K562 (cell line): ENCODE results near the gene P4HB. TPM values are rescaled to one million over a fixed set of nuclear protein-coding genes. Genes with fewer than 3 reads are reported as not detected.

Experiments
- ATAC-seq: fragments of 200-7000 bp; cut with Tn5 transposase; 3 replicates; pipeline ENCODE4 v1.9.1; 2020; ENCODE audit warnings: moderate library complexity
- BruUV-seq: library from RNA; stranded (reverse); fragments of 400-500 nt; replicated peaks from 2 replicates; lab custom pipeline; 2021; lab: Mats Ljungman, UMichigan
- CTCF ChIA-PET: fragments of 300-600 bp; formaldehyde crosslinking; extraction: SDS; loops from one replicate; lab custom pipeline; 2021; ENCODE audit warnings: low intra/inter-chr PET ratio; lab: Yijun Ruan, JAX
- POLR2A ChIA-PET: fragments of 300-600, 350-650 bp; sonication (Branson Sonifier 250); formaldehyde crosslinking; extraction: SDS; loops from one replicate; lab custom pipeline; 2021; ENCODE audit warnings: antibody characterized with exemption, inconsistent platforms; lab: Yijun Ruan, JAX
- DNase-seq, 4 experiments: peaks; one replicate each; pipeline versions ENCODE4 v3.0.0 to v3.0.0-alpha.2; 2011 to 2018; ENCODE audit warnings: low spot score in 3 of 4, mixed read lengths in 3 of 4; ENCODE audit errors: extremely low read depth in 1 of 4
- FAIRE-seq: peaks from 2 replicates; lab custom pipeline; 2011; peaks lifted over from hg19 to GRCh38; lab: Jason Lieb, UNC
- H2AFZ ChIP-seq: 2 replicates; pipeline ENCODE4 v1.6.0; 2011; ENCODE audit warnings: low read depth, low read length, control low read depth, inconsistent platforms
- H3K27ac ChIP-seq: fragments of 200-600 bp; 3 replicates; pipeline ENCODE4 v1.8.0; 2011; ENCODE audit warnings: low read depth, mild to moderate bottlenecking, control low read depth, inconsistent platforms, low read length, moderate library complexity, mixed read lengths; ENCODE audit errors: extremely low read depth
- H3K27me3 ChIP-seq, 2 experiments: fragments of 300-600 bp in 1 of 2; 2 replicates in 1 of 2; 3 replicates in 1 of 2; pipeline versions ENCODE4 v1.6.0 to v1.8.0; 2011; ENCODE audit warnings: inconsistent platforms in 2 of 2, low read length in 2 of 2, mild to moderate bottlenecking in 1 of 2, mixed read lengths in 1 of 2, moderate library complexity in 1 of 2; ENCODE audit not compliant: control insufficient read depth in 2 of 2, insufficient read depth in 2 of 2
- H3K36me3 ChIP-seq: fragments of 300-600 bp; 3 replicates; pipeline ENCODE4 v1.8.0; 2011; ENCODE audit warnings: mild to moderate bottlenecking, low read length, inconsistent platforms; ENCODE audit not compliant: control insufficient read depth, insufficient read depth
- H3K4me1 ChIP-seq, 2 experiments: fragments of 200-600 bp in 1 of 2; replicated peaks in 1 of 2; 2 replicates in 1 of 2; 3 replicates in 1 of 2; pipeline versions ENCODE4 v1.5.1 to v1.8.0; 2011; ENCODE audit warnings: inconsistent platforms in 2 of 2, low read length in 2 of 2, mild to moderate bottlenecking in 1 of 2, mixed read lengths in 1 of 2, moderate library complexity in 1 of 2; ENCODE audit not compliant: control insufficient read depth in 2 of 2, insufficient read depth in 2 of 2
- H3K4me2 ChIP-seq: 2 replicates; pipeline ENCODE4 v1.6.1; 2011; ENCODE audit warnings: low read length, control low read depth, inconsistent platforms, mixed read lengths; ENCODE audit not compliant: insufficient read depth
- H3K4me3 ChIP-seq: fragments of 200-600 bp; sonication (generic), shearing (Covaris generic); 2 replicates; pipeline ENCODE4 v1.5.1; 2016; ENCODE audit warnings: control low read depth, inconsistent platforms
- H3K79me2 ChIP-seq: fragments of 200-600 bp; 3 replicates; pipeline ENCODE4 v1.8.0; 2011; ENCODE audit warnings: low read length, inconsistent platforms; ENCODE audit not compliant: control insufficient read depth, insufficient read depth
- H3K9ac ChIP-seq, 2 experiments: 2 replicates each; pipeline versions ENCODE4 v1.6.0 to v1.6.1; 2011; ENCODE audit warnings: low read depth in 2 of 2, low read length in 2 of 2, control low read depth in 1 of 2, inconsistent platforms in 1 of 2, mild to moderate bottlenecking in 1 of 2, mixed read lengths in 1 of 2; ENCODE audit not compliant: insufficient read depth in 1 of 2
- H3K9me1 ChIP-seq: one replicate; pipeline ENCODE4 v1.6.0; 2011; ENCODE audit warnings: inconsistent platforms, mild to moderate bottlenecking, low read length, moderate library complexity; ENCODE audit not compliant: control insufficient read depth, insufficient read depth
- H3K9me3 ChIP-seq: replicated peaks from 2 replicates; pipeline ENCODE4 v1.5.1; 2011; ENCODE audit warnings: low read depth, low read length, inconsistent platforms; ENCODE audit not compliant: control insufficient read depth, insufficient read depth
- H4K20me1 ChIP-seq: replicated peaks from 2 replicates; pipeline ENCODE4 v1.6.1; 2011; ENCODE audit warnings: low read length, inconsistent platforms, mixed read lengths; ENCODE audit not compliant: control insufficient read depth, insufficient read depth
- C11orf30 ChIP-seq: fragments of 450-650 bp; IDR thresholded peaks from 2 replicates; pipeline ENCODE4 v1.6.1; 2016; ENCODE audit warnings: low read depth, mild to moderate bottlenecking
- CHD1 ChIP-seq: fragments of 200-600 bp; sonication (generic); IDR thresholded peaks from one replicate; pipeline ENCODE4 v1.6.1; 2012; ENCODE audit warnings: mild to moderate bottlenecking, moderate library complexity, low read length, inconsistent platforms
- DPF2 ChIP-seq: fragments of 450-650 bp; IDR thresholded peaks from 2 replicates; pipeline ENCODE4 v1.6.1; 2016
- ERF ChIP-seq: fragments of 450-650 bp; formaldehyde crosslinking; IDR thresholded peaks from 2 replicates; pipeline ENCODE4 v1.4.0; 2020; ENCODE audit warnings: mild to moderate bottlenecking, mixed read lengths
- FOXP1 ChIP-seq: sonication (generic); formaldehyde crosslinking; IDR thresholded peaks from 2 replicates; pipeline ENCODE4 v1.8.0; 2022; ENCODE audit warnings: mild to moderate bottlenecking, missing genetic modification reagents
- KAT7 ChIP-seq: sonication (generic); formaldehyde crosslinking; IDR thresholded peaks from 2 replicates; pipeline ENCODE4 v1.8.0; 2022; ENCODE audit warnings: missing genetic modification reagents, mild to moderate bottlenecking, borderline replicate concordance
- MYC ChIP-seq, 2 experiments: fragments of 250-450 bp in 1 of 2; sonication (Bioruptor Pico) in 1 of 2; IDR thresholded peaks; 2 replicates each; pipeline versions ENCODE4 v1.5.1 to v1.6.1; 2012 to 2021; ENCODE audit warnings: low read depth in 2 of 2, borderline replicate concordance in 1 of 2, improper control_type of control experiment in 1 of 2, low read length in 1 of 2, mild to moderate bottlenecking in 1 of 2, moderate library complexity in 1 of 2
- NKRF ChIP-seq: fragments of 450-650 bp; IDR thresholded peaks from 2 replicates; pipeline ENCODE4 v1.6.1; 2016; ENCODE audit warnings: borderline replicate concordance
- TEAD4 ChIP-seq, 2 experiments: sonication (generic) in 1 of 2; formaldehyde crosslinking in 1 of 2; IDR thresholded peaks; 2 replicates each; pipeline versions ENCODE4 v1.6.1 to v1.8.0; 2012 to 2022; ENCODE audit warnings: borderline replicate concordance in 1 of 2, inconsistent platforms in 1 of 2, low read length in 1 of 2, mild to moderate bottlenecking in 1 of 2, missing genetic modification reagents in 1 of 2
- ZNF395 ChIP-seq: fragments of 200-800 bp; sonication (Bioruptor generic); IDR thresholded peaks from 2 replicates; pipeline ENCODE4 v1.6.1; 2017; ENCODE audit warnings: missing genetic modification characterization, missing compliant biosample characterization
- WGBS: fragments of 100-300 bp; shearing (Covaris generic); methylation state at CpG from one replicate; pipeline ENCODE4 v1.1.6; 2016; ENCODE audit warnings: low coverage, mixed read lengths; ENCODE audit not compliant: insufficient coverage; ENCODE audit errors: missing lambda C conversion rate; 5-methylcytosine and 5-hydroxymethylcytosine counted together
- in situ Hi-C: fragments of 300-500 bp; cut with MboI; formaldehyde crosslinking; loops from 4 replicates; pipeline ENCODE4 v1.15.0; 2018; ENCODE audit warnings: inconsistent platforms, mixed read lengths
- intact Hi-C: fragments of 100-400 bp; cut with micrococcal nuclease; formaldehyde crosslinking; loops from 2 replicates; pipeline ENCODE4 v1.14.2; 2022
- polyA plus RNA-seq, 8 experiments: library from polyadenylated mRNA; depleted of rRNA in 4 of 8; stranded (reverse) in 5 of 8; unstranded in 3 of 8; fragments of >200 nt; fragmentation: Nextera tagmentation in 2 of 8; fragmentation: Illumina TruSeq in 1 of 8; extraction: Ambion mirVana in 2 of 8; extraction: Trizol in 1 of 8; gene quantifications; 2 replicates each; pipeline versions ENCODE4 v1.2.1 to v1.2.3, GENCODE V29; 2011 to 2014; ENCODE audit warnings: inconsistent platforms in 1 of 8, missing spikeins in 1 of 8
- total RNA-seq, 7 experiments: library from RNA; depleted of rRNA in 6 of 7; stranded (reverse); fragments of >200 nt in 6 of 7; fragmentation: Illumina TruSeq in 2 of 7; extraction: Trizol in 2 of 7; gene quantifications; 2 replicates each; pipeline versions ENCODE4 v1.2.1 to v1.2.3, GENCODE V29; 2011 to 2021; ENCODE audit warnings: low replicate concordance in 1 of 7
- TF ChIP-seq, protein P1 (sequence below): sonication (generic); formaldehyde crosslinking; IDR thresholded peaks from 2 replicates; pipeline ENCODE4 v1.8.0; 2023; ENCODE audit warnings: mild to moderate bottlenecking, missing genetic modification reagents

The P4HB gene
- total and polyA plus RNA-seq, 9 of the 15 experiments (the other 6 are each of a cell fraction or from before 2014, with no cell fraction given) = 4.4 to 645 (median 325) TPM

DNA sequence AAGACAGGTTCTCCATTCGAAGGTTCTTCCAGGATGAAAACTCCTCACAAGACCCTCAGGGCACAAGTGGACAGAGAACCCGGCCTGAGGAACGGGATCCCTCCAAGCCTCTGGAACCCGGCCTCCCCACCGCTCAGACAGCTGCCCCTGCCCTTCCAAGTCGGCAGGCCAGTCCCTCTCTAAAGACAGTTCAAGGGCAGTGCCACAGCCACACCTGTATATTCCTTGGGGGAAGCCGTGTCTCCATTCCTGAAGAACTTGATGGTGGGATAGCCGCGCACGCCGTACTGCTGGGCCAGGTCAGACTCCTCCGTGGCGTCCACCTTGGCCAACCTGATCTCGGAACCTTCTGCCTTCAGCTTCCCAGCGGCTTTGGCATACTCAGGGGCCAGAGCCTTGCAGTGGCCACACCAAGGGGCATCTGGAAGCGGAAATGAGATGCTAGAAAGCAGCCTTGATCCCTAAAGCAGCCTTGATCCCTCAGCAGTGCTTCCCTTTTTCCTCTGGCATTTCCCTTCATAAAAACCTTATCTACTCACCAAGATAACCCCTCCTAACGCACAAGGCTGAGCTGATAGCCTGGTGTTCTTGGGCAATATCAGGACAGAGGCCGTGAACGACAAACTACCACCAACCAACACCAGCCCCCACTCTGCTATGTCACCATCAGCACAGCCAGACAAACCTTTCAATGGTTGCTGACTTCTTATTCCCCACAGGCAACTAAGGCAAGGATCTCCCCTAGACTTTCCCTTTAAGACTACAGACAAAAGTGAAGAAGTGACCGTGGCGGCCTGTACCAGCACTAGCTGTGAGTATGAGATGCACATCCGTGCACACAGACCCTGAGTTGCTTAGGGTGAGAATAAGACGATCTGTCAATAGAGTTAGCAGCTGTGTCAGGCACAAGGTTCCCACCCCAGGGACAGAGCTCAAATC, 1.1 kb downstream of the P4HB start:
- H3K79me2 ChIP-seq = peaks cover 91% of the 10 kb centered on the region
- H3K9ac ChIP-seq = peak overlapping the region; percentile 99
- H3K9me1 ChIP-seq = peaks cover 16% of the 10 kb centered on the region
- no peaks in the 10 kb centered on the region for H3K27me3 ChIP-seq
- WGBS = 38% methylated on average over 22 of the region's 23 CpGs
- ATAC-seq = no peak
- in situ Hi-C loops = no loop called here
- FAIRE-seq = peak; percentile 76
- peaks cover 27% of the 10 kb centered on the region for H4K20me1 ChIP-seq
- peak overlapping the region; percentile 94 for H3K27ac ChIP-seq
- ChIA-PET CTCF (no interaction called here), POLR2A (interaction anchor here (0.5 to 2.5 kb wide), 20 partner anchors 8 to 370 kb away, joined by 3 to 21 read pairs (median 4); partner anchors contain the start of genes ARHGDIA, MCRIP1 and SLC25A10)
- H3K36me3 ChIP-seq = peaks cover 81% of the 10 kb centered on the region
- intact Hi-C loops = no loop called here
- peaks cover 29 to 47% of the 10 kb centered on the region in 2 experiments for H3K4me1 ChIP-seq
- H3K4me2 ChIP-seq = peak overlapping the region; percentile 99
- TSS peak; percentile 64 for BruUV-seq
- H3K4me3 ChIP-seq = peak overlapping the region; percentile 94
- peak in 2 of 4 experiments; percentile 8 to 46 for DNase-seq
- no peaks in the 10 kb centered on the region for H3K9me3 ChIP-seq
- no peak overlapping the region for H2AFZ ChIP-seq
- no peak for TF ChIP-seq ZNF395
- peak; percentile 44; the same call in 1 of the 2 replicates for TF ChIP-seq DPF2
- peak; percentile 17; the same call in 1 of the 2 replicates for TF ChIP-seq MYC (IDR thresholded peaks at IDR 0.05; ENCODE audit: low read depth, low read length)
- TF ChIP-seq MYC (CRISPR knock-in tag; IDR thresholded peaks at IDR 0.05; ENCODE audit: borderline replicate concordance, low read depth) = no peak
- 0 out of 2 replicates have a peak, but pooled peaks have one; percentile 22 for TF ChIP-seq KAT7
- TF ChIP-seq FOXP1 (CRISPR knock-in tag) = 0 out of 2 replicates have a peak, but pooled peaks have one; percentile 6
- TF ChIP-seq, protein P1, sequence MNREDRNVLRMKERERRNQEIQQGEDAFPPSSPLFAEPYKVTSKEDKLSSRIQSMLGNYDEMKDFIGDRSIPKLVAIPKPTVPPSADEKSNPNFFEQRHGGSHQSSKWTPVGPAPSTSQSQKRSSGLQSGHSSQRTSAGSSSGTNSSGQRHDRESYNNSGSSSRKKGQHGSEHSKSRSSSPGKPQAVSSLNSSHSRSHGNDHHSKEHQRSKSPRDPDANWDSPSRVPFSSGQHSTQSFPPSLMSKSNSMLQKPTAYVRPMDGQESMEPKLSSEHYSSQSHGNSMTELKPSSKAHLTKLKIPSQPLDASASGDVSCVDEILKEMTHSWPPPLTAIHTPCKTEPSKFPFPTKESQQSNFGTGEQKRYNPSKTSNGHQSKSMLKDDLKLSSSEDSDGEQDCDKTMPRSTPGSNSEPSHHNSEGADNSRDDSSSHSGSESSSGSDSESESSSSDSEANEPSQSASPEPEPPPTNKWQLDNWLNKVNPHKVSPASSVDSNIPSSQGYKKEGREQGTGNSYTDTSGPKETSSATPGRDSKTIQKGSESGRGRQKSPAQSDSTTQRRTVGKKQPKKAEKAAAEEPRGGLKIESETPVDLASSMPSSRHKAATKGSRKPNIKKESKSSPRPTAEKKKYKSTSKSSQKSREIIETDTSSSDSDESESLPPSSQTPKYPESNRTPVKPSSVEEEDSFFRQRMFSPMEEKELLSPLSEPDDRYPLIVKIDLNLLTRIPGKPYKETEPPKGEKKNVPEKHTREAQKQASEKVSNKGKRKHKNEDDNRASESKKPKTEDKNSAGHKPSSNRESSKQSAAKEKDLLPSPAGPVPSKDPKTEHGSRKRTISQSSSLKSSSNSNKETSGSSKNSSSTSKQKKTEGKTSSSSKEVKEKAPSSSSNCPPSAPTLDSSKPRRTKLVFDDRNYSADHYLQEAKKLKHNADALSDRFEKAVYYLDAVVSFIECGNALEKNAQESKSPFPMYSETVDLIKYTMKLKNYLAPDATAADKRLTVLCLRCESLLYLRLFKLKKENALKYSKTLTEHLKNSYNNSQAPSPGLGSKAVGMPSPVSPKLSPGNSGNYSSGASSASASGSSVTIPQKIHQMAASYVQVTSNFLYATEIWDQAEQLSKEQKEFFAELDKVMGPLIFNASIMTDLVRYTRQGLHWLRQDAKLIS (CRISPR knock-in tag) = peak; percentile 18; the same call in 1 of the 2 replicates
- peak; percentile 57; the same call in 1 of the 2 replicates for TF ChIP-seq TEAD4 (IDR thresholded peaks at IDR 0.05; ENCODE audit: low read length)
- TF ChIP-seq TEAD4 (CRISPR knock-in tag; IDR thresholded peaks at IDR 0.05; ENCODE audit: borderline replicate concordance) = 0 out of 2 replicates have a peak, but pooled peaks have one; percentile 62
- TF ChIP-seq ERF (CRISPR knock-in tag) = no peak
- peak; percentile 95 for TF ChIP-seq CHD1
- TF ChIP-seq NKRF = peak; percentile 56; the same call in 1 of the 2 replicates
- no peak for TF ChIP-seq C11orf30
